ENCODE data around the gene POLRMT.
A peak's percentile ranks its signal among the peaks of the same experiment; 100 is the strongest.

The POLRMT gene

GRCh38 chr19:633068-633785 lies at the start of gene POLRMT:
POLRMT (minus strand) TSS chr19:633537; CDS start chr19:633512, 25 bp downstream.
- no peaks in the 10 kb centered on the region for H3K9me3 ChIP-seq (ENCODE audit: control insufficient read depth in 1 of 2, low read length in 2 of 2)
- peaks cover 0 to 15% of the 10 kb centered on the region in 2 donors for H3K36me3 ChIP-seq (ENCODE audit: control insufficient read depth in 1 of 2, insufficient read depth in 2 of 2, low read length in 2 of 2)
- H3K9ac ChIP-seq (ENCODE audit: low read depth in 1 of 2, low read length in 2 of 2), result peak within 1 kb of the TSS; percentile 53 to 71
- H3K4me1 ChIP-seq (ENCODE audit: control insufficient read depth in 1 of 2, insufficient read depth in 2 of 2, low read length in 2 of 2), result peaks cover 12 to 16% of the 10 kb centered on the region in 2 donors
- H3K27ac ChIP-seq (ENCODE audit: low read depth, low read length), result peak within 1 kb of the TSS; percentile 56
- H3K4me3 ChIP-seq (ENCODE audit: low read depth in 1 of 2, low read length in 2 of 2), result peak within 1 kb of the TSS; percentile 77 to 92
- no peaks in the 10 kb centered on the region for H3K27me3 ChIP-seq (ENCODE audit: control insufficient read depth in 1 of 2, insufficient read depth in 2 of 2, low read length in 2 of 2)

- peaks cover 5 to 10% of the 10 kb centered on the region in 2 donors for H3K4me1 ChIP-seq (ENCODE audit: control insufficient read depth in 1 of 2, insufficient read depth in 2 of 2, low read length in 2 of 2)
- peaks cover 3 to 4% of the 10 kb centered on the region in 2 donors for H3K27me3 ChIP-seq (ENCODE audit: control insufficient read depth in 1 of 2, insufficient read depth in 2 of 2, low read length in 2 of 2)
- H3K9ac ChIP-seq (ENCODE audit: low read depth in 1 of 2, low read length in 2 of 2), result no peak overlapping the region
- H3K9me3 ChIP-seq (ENCODE audit: control insufficient read depth in 1 of 2, low read length in 2 of 2), result no peaks in the 10 kb centered on the region
- no peaks in the 10 kb centered on the region for H3K36me3 ChIP-seq (ENCODE audit: control insufficient read depth in 1 of 2, insufficient read depth in 2 of 2, low read length in 2 of 2)
- H3K27ac ChIP-seq (ENCODE audit: low read depth, low read length), result no peak overlapping the region
- no peak overlapping the region for H3K4me3 ChIP-seq (ENCODE audit: low read depth in 1 of 2, low read length in 2 of 2)
These were observed 49.5 kb upstream of the POLRMT start for GRCh38 chr19:682678-683320.

- Histone ChIP-seq H3K27me3 (ENCODE audit: control insufficient read depth in 1 of 2, insufficient read depth in 2 of 2, low read length in 2 of 2) (peaks cover 9 to 12% of the 10 kb centered on the region in 2 donors), H3K4me1 (ENCODE audit: control insufficient read depth in 1 of 2, insufficient read depth in 2 of 2, low read length in 2 of 2) (peaks cover 6 to 10% of the 10 kb centered on the region in 2 donors), H3K4me3 (ENCODE audit: low read depth in 1 of 2, low read length in 2 of 2) (peak overlapping the region; percentile 66 to 67), H3K27ac (ENCODE audit: low read depth, low read length) (peak overlapping the region; percentile 3), H3K9ac (ENCODE audit: low read depth in 1 of 2, low read length in 2 of 2) (peak overlapping the region in 1 of 2 donors; percentile 43), H3K36me3 (ENCODE audit: control insufficient read depth in 1 of 2, insufficient read depth in 2 of 2, low read length in 2 of 2) (no peaks in the 10 kb centered on the region), H3K9me3 (ENCODE audit: control insufficient read depth in 1 of 2, low read length in 2 of 2) (no peaks in the 10 kb centered on the region)
These were observed 48.0 kb upstream of the POLRMT start for GRCh38 chr19:681029-682019.

- peaks cover 10 to 18% of the 10 kb centered on the region in 2 donors for H3K27me3 ChIP-seq (ENCODE audit: control insufficient read depth in 1 of 2, insufficient read depth in 2 of 2, low read length in 2 of 2)
- peak overlapping the region; percentile 84 for H3K27ac ChIP-seq (ENCODE audit: low read depth, low read length)
- H3K9ac ChIP-seq (ENCODE audit: low read depth in 1 of 2, low read length in 2 of 2), result peak overlapping the region; percentile 43 to 66
- H3K4me1 ChIP-seq (ENCODE audit: control insufficient read depth in 1 of 2, insufficient read depth in 2 of 2, low read length in 2 of 2), result peaks cover 6 to 15% of the 10 kb centered on the region in 2 donors
- H3K4me3 ChIP-seq (ENCODE audit: low read depth in 1 of 2, low read length in 2 of 2), result peak overlapping the region; percentile 66 to 67
- H3K36me3 ChIP-seq (ENCODE audit: control insufficient read depth in 1 of 2, insufficient read depth in 2 of 2, low read length in 2 of 2), result no peaks in the 10 kb centered on the region
- H3K9me3 ChIP-seq (ENCODE audit: control insufficient read depth in 1 of 2, low read length in 2 of 2), result no peaks in the 10 kb centered on the region
These were observed 47.1 kb upstream of the POLRMT start for GRCh38 chr19:680287-681028.

GRCh38 chr19:679418-680286 lies 46.3 kb upstream of the POLRMT start:
- peaks cover 19 to 24% of the 10 kb centered on the region in 2 donors for H3K27me3 ChIP-seq (ENCODE audit: control insufficient read depth in 1 of 2, insufficient read depth in 2 of 2, low read length in 2 of 2)
- peaks cover 6 to 18% of the 10 kb centered on the region in 2 donors for H3K4me1 ChIP-seq (ENCODE audit: control insufficient read depth in 1 of 2, insufficient read depth in 2 of 2, low read length in 2 of 2)
- H3K9ac ChIP-seq (ENCODE audit: low read depth in 1 of 2, low read length in 2 of 2), result peak overlapping the region; percentile 33 to 51

GRCh38 chr19:678791-679388 lies 45.6 kb upstream of the POLRMT start:
- no peak overlapping the region for H3K4me3 ChIP-seq (ENCODE audit: low read depth in 1 of 2, low read length in 2 of 2)
- no peak overlapping the region for H3K27ac ChIP-seq (ENCODE audit: low read depth, low read length)
- no peaks in the 10 kb centered on the region for H3K9me3 ChIP-seq (ENCODE audit: control insufficient read depth in 1 of 2, low read length in 2 of 2)
- peaks cover 24 to 26% of the 10 kb centered on the region in 2 donors for H3K27me3 ChIP-seq (ENCODE audit: control insufficient read depth in 1 of 2, insufficient read depth in 2 of 2, low read length in 2 of 2)
- H3K4me1 ChIP-seq (ENCODE audit: control insufficient read depth in 1 of 2, insufficient read depth in 2 of 2, low read length in 2 of 2), result peaks cover 6 to 18% of the 10 kb centered on the region in 2 donors
- H3K36me3 ChIP-seq (ENCODE audit: control insufficient read depth in 1 of 2, insufficient read depth in 2 of 2, low read length in 2 of 2), result no peaks in the 10 kb centered on the region
- H3K9ac ChIP-seq (ENCODE audit: low read depth in 1 of 2, low read length in 2 of 2), result no peak overlapping the region

More at GRCh38 chr19:679418-680286, 46.3 kb upstream of the POLRMT start:
- Histone ChIP-seq H3K36me3 (ENCODE audit: control insufficient read depth in 1 of 2, insufficient read depth in 2 of 2, low read length in 2 of 2) (no peaks in the 10 kb centered on the region), H3K27ac (ENCODE audit: low read depth, low read length) (peak overlapping the region; percentile 84), H3K4me3 (ENCODE audit: low read depth in 1 of 2, low read length in 2 of 2) (peak overlapping the region; percentile 47 to 57), H3K9me3 (ENCODE audit: control insufficient read depth in 1 of 2, low read length in 2 of 2) (no peaks in the 10 kb centered on the region)

GRCh38 chr19:677601-678436 lies 44.5 kb upstream of the POLRMT start:
- Histone ChIP-seq H3K27me3 (ENCODE audit: control insufficient read depth in 1 of 2, insufficient read depth in 2 of 2, low read length in 2 of 2) (peaks cover 24 to 26% of the 10 kb centered on the region in 2 donors), H3K4me1 (ENCODE audit: control insufficient read depth in 1 of 2, insufficient read depth in 2 of 2, low read length in 2 of 2) (peaks cover 6 to 18% of the 10 kb centered on the region in 2 donors), H3K27ac (ENCODE audit: low read depth, low read length) (no peak overlapping the region), H3K36me3 (ENCODE audit: control insufficient read depth in 1 of 2, insufficient read depth in 2 of 2, low read length in 2 of 2) (no peaks in the 10 kb centered on the region), H3K4me3 (ENCODE audit: low read depth in 1 of 2, low read length in 2 of 2) (no peak overlapping the region), H3K9ac (ENCODE audit: low read depth in 1 of 2, low read length in 2 of 2) (peak overlapping the region; percentile 6 to 19), H3K9me3 (ENCODE audit: control insufficient read depth in 1 of 2, low read length in 2 of 2) (no peaks in the 10 kb centered on the region)

- H3K9me3 ChIP-seq (ENCODE audit: control insufficient read depth in 1 of 2, low read length in 2 of 2), result no peaks in the 10 kb centered on the region
- no peaks in the 10 kb centered on the region for H3K36me3 ChIP-seq (ENCODE audit: control insufficient read depth in 1 of 2, insufficient read depth in 2 of 2, low read length in 2 of 2)
- peak overlapping the region in 1 of 2 donors; percentile 48 for H3K4me3 ChIP-seq (ENCODE audit: low read depth in 1 of 2, low read length in 2 of 2)
- no peak overlapping the region for H3K27ac ChIP-seq (ENCODE audit: low read depth, low read length)
- H3K4me1 ChIP-seq (ENCODE audit: control insufficient read depth in 1 of 2, insufficient read depth in 2 of 2, low read length in 2 of 2), result peaks cover 6 to 18% of the 10 kb centered on the region in 2 donors
- peak overlapping the region in 1 of 2 donors; percentile 69 for H3K9ac ChIP-seq (ENCODE audit: low read depth in 1 of 2, low read length in 2 of 2)
- H3K27me3 ChIP-seq (ENCODE audit: control insufficient read depth in 1 of 2, insufficient read depth in 2 of 2, low read length in 2 of 2), result peaks cover 24 to 26% of the 10 kb centered on the region in 2 donors
These were observed 43.9 kb upstream of the POLRMT start for GRCh38 chr19:677201-677600.

Measured in duodenal mucosa (tissue), 2 donors.